H1 (cell line): Measurements from ENCODE around the gene TXK. TPM values are rescaled to one million over a fixed set of nuclear protein-coding genes. Genes with fewer than 3 reads are reported as not detected.

Experiments used
- CTCF ChIA-PET: fragments of 300-600 bp; sonication (Branson Sonifier 250); formaldehyde crosslinking; loops from one replicate; lab custom pipeline; 2021; ENCODE audit not compliant: partially characterized antibody; lab: Charles Lee
- POLR2A ChIA-PET: fragments of 300-600 bp; sonication (Branson Sonifier 250); formaldehyde crosslinking; loops from one replicate; lab custom pipeline; 2021; ENCODE audit warnings: inconsistent platforms; ENCODE audit not compliant: partially characterized antibody; lab: Charles Lee
- DNase-seq, 2 experiments: peaks; one replicate each; pipeline versions ENCODE4 v3.0.0 to v3.0.0-alpha.2; 2010 to 2022; ENCODE audit warnings: low spot score in 2 of 2, low read depth in 1 of 2, mixed read lengths in 1 of 2
- FAIRE-seq: peaks from 2 replicates; lab custom pipeline; 2011; peaks lifted over from hg19 to GRCh38; lab: Jason Lieb, UNC
- H2AFZ ChIP-seq: 2 replicates; pipeline ENCODE4 v1.8.1; 2012; ENCODE audit warnings: low read length, inconsistent platforms
- H2AK5ac ChIP-seq: 2 replicates; pipeline ENCODE4 v1.6.1; 2013; ENCODE audit warnings: low read depth, low read length
- H2BK120ac ChIP-seq: replicated peaks from 2 replicates; pipeline ENCODE3; 2013; ENCODE audit warnings: low read depth, low read length, inconsistent platforms
- H2BK12ac ChIP-seq: 2 replicates; pipeline ENCODE4 v1.6.1; 2013; ENCODE audit warnings: low read depth, low read length
- H2BK15ac ChIP-seq: 2 replicates; pipeline ENCODE4 v1.6.1; 2013; ENCODE audit warnings: low read length
- H2BK20ac ChIP-seq: 2 replicates; pipeline ENCODE4 v1.6.1; 2013; ENCODE audit warnings: low read length
- H2BK5ac ChIP-seq: 2 replicates; pipeline ENCODE4 v1.6.1; 2013; ENCODE audit warnings: low read depth, low read length
- H3K14ac ChIP-seq: 2 replicates; pipeline ENCODE4 v1.6.1; 2013; ENCODE audit warnings: inconsistent platforms; ENCODE audit not compliant: insufficient read length
- H3K18ac ChIP-seq: 2 replicates; pipeline ENCODE4 v1.6.1; 2013; ENCODE audit warnings: low read length; ENCODE audit errors: extremely low read depth
- H3K23ac ChIP-seq: 2 replicates; pipeline ENCODE4 v1.6.1; 2013; ENCODE audit warnings: inconsistent platforms; ENCODE audit not compliant: insufficient read length
- H3K23me2 ChIP-seq: 2 replicates; pipeline ENCODE4 v1.6.1; 2013; ENCODE audit warnings: low read depth, low read length
- H3K27ac ChIP-seq: 2 replicates; pipeline ENCODE4 v1.6.1; 2011; ENCODE audit warnings: low read depth, low read length, inconsistent platforms
- H3K27me3 ChIP-seq, 4 experiments: replicated peaks in 1 of 4; 1 replicate in 1 of 4; 2 replicates in 3 of 4; pipeline versions ENCODE4 v1.6.1 to v1.8.1; 2011 to 2013; ENCODE audit warnings: low read length in 3 of 4, mild to moderate bottlenecking in 3 of 4, inconsistent platforms in 2 of 4, mixed read lengths in 2 of 4, moderate library complexity in 1 of 4; ENCODE audit not compliant: control insufficient read depth in 3 of 4, insufficient read depth in 3 of 4; ENCODE audit errors: extremely low read depth in 1 of 4
- H3K36me3 ChIP-seq, 4 experiments: 2 replicates each; pipeline versions ENCODE4 v1.6.1 to v1.8.1; 2011 to 2013; ENCODE audit warnings: mild to moderate bottlenecking in 4 of 4, low read length in 3 of 4, moderate library complexity in 2 of 4, control low read depth in 1 of 4, inconsistent platforms in 1 of 4; ENCODE audit not compliant: insufficient read depth in 4 of 4, control insufficient read depth in 2 of 4
- H3K4ac ChIP-seq: replicated peaks from 2 replicates; pipeline ENCODE3; 2013; ENCODE audit warnings: low read length, low read depth, mixed read lengths, inconsistent platforms; ENCODE audit not compliant: insufficient read length
- H3K4me1 ChIP-seq, 4 experiments: replicated peaks in 1 of 4; 1 replicate in 1 of 4; 2 replicates in 3 of 4; pipeline versions ENCODE4 v1.6.1 to v1.8.1; 2011 to 2013; ENCODE audit warnings: low read length in 3 of 4, inconsistent platforms in 2 of 4, mixed read lengths in 1 of 4; ENCODE audit not compliant: insufficient read depth in 4 of 4, control insufficient read depth in 3 of 4
- H3K4me2 ChIP-seq, 2 experiments: 2 replicates each; pipeline versions ENCODE4 v1.6.1 to v1.8.1; 2011 to 2013; ENCODE audit warnings: low read depth in 2 of 2, low read length in 2 of 2, control low read depth in 1 of 2, inconsistent platforms in 1 of 2, mild to moderate bottlenecking in 1 of 2; ENCODE audit not compliant: insufficient read depth in 1 of 2
- H3K4me3 ChIP-seq, 4 experiments: fragments of 200-600, 300-600 bp in 1 of 4; sonication (generic), shearing (Covaris generic), sonication (Bioruptor Twin) in 1 of 4; 2 replicates each; pipeline versions ENCODE4 v1.5.1 to v1.8.1; 2011 to 2016; ENCODE audit warnings: low read length in 4 of 4, low read depth in 3 of 4, control low read depth in 2 of 4, inconsistent platforms in 2 of 4, mild to moderate bottlenecking in 2 of 4, mixed read lengths in 1 of 4, moderate library complexity in 1 of 4; ENCODE audit not compliant: insufficient read depth in 2 of 4; ENCODE audit errors: extremely low read depth in 1 of 4
- H3K56ac ChIP-seq: replicated peaks from 2 replicates; pipeline ENCODE3; 2013; ENCODE audit warnings: low read depth, mild to moderate bottlenecking, mixed read lengths, low read length, inconsistent platforms; ENCODE audit not compliant: insufficient read length
- H3K79me1 ChIP-seq: 2 replicates; pipeline ENCODE4 v1.6.1; 2013; ENCODE audit warnings: low read depth, low read length, control low read depth
- H3K79me2 ChIP-seq, 2 experiments: 2 replicates each; pipeline versions ENCODE4 v1.6.1 to v1.8.1; 2012 to 2013; ENCODE audit warnings: low read length in 2 of 2, mild to moderate bottlenecking in 2 of 2, inconsistent platforms in 1 of 2; ENCODE audit not compliant: insufficient read depth in 2 of 2, control insufficient read depth in 1 of 2
- H3K9ac ChIP-seq, 4 experiments: replicated peaks in 1 of 4; 1 replicate in 1 of 4; 2 replicates in 3 of 4; pipeline versions ENCODE4 v1.6.1 to v1.8.1; 2011 to 2013; ENCODE audit warnings: low read depth in 3 of 4, low read length in 3 of 4, control low read depth in 2 of 4, mild to moderate bottlenecking in 2 of 4, moderate library complexity in 2 of 4, inconsistent platforms in 1 of 4; ENCODE audit errors: extremely low read depth in 1 of 4
- H3K9me3 ChIP-seq, 2 experiments: 2 replicates each; pipeline versions ENCODE4 v1.6.1 to v1.8.1; 2012 to 2013; ENCODE audit warnings: mild to moderate bottlenecking in 2 of 2, moderate library complexity in 2 of 2, control low read depth in 1 of 2, inconsistent platforms in 1 of 2, low read depth in 1 of 2, low read length in 1 of 2, mixed read lengths in 1 of 2; ENCODE audit not compliant: insufficient read depth in 2 of 2
- H4K20me1 ChIP-seq, 2 experiments: replicated peaks in 1 of 2; 2 replicates each; pipeline versions ENCODE3 to v1.8.1; 2011 to 2013; ENCODE audit warnings: inconsistent platforms in 2 of 2, low read length in 2 of 2, mild to moderate bottlenecking in 1 of 2; ENCODE audit not compliant: insufficient read depth in 2 of 2, control insufficient read depth in 1 of 2
- H4K5ac ChIP-seq: 2 replicates; pipeline ENCODE4 v1.6.1; 2013; ENCODE audit warnings: low read length, low read depth, mixed read lengths, inconsistent platforms; ENCODE audit not compliant: insufficient read length
- H4K8ac ChIP-seq: 2 replicates; pipeline ENCODE4 v1.8.0; 2013; ENCODE audit warnings: mild to moderate bottlenecking, moderate library complexity, low read length, inconsistent platforms; ENCODE audit not compliant: insufficient read depth; ENCODE audit errors: extremely low read depth
- H4K91ac ChIP-seq: replicated peaks from 2 replicates; pipeline ENCODE3; 2013; ENCODE audit warnings: low read length, mixed read lengths, inconsistent platforms; ENCODE audit not compliant: insufficient read length
- CBX5 ChIP-seq: fragments of 300-800, 300-1000 bp; sonication (generic); IDR thresholded peaks from 2 replicates; pipeline ENCODE4 v1.7.1; 2016; ENCODE audit warnings: antibody characterized with exemption, low read length, low read depth
- GTF2F1 ChIP-seq: IDR thresholded peaks from 2 replicates; pipeline ENCODE4 v1.6.1; 2012; ENCODE audit warnings: low read depth, low read length, improper control_type of control experiment, borderline replicate concordance
- RAD21 ChIP-seq, 2 experiments: IDR thresholded peaks in 1 of 2; conservative IDR thresholded peaks in 1 of 2; 2 replicates each; pipeline ENCODE4 v1.6.1; 2011; ENCODE audit warnings: low read depth in 2 of 2, low read length in 2 of 2, improper control_type of control experiment in 1 of 2, inconsistent platforms in 1 of 2, mild to moderate bottlenecking in 1 of 2, moderate library complexity in 1 of 2
- SIRT6 ChIP-seq: IDR thresholded peaks from one replicate; pipeline ENCODE4 v1.7.1; 2012; ENCODE audit warnings: low read length, inconsistent platforms
- polyA plus RNA-seq, 7 experiments: library from polyadenylated mRNA; depleted of rRNA in 3 of 7; stranded (reverse) in 5 of 7; unstranded in 2 of 7; fragments of >200 nt in 5 of 7; fragments of 200-250 nt in 2 of 7; gene quantifications; 1 replicate in 5 of 7; 2 replicates in 1 of 7; 4 replicates in 1 of 7; pipeline versions ENCODE4 v1.2.1 to v1.2.3, GENCODE V29; 2011 to 2013; ENCODE audit warnings: missing spikeins in 2 of 7, mixed read lengths in 2 of 7
- total RNA-seq: library from RNA; stranded (reverse); fragmentation: NEBNext Ultra II Directional; extraction: Animal tissue kit (Norgen Biotek cat#: 25700); gene quantifications from 2 replicates; pipeline ENCODE4 v1.2.1, GENCODE V29; 2021

Gene TXK
- total and polyA plus RNA-seq, 2 of the 8 experiments (the other 6 are each of a cell fraction or from before 2014, with no cell fraction given): not detected

GRCh38 chr4:48033412-48033811, 100.6 kb downstream of the TXK start:
- Histone ChIP-seq H3K27me3 (no peaks in the 10 kb centered on the region), H4K5ac (no peak overlapping the region), H2AFZ (no peak overlapping the region), H2BK12ac (no peak overlapping the region), H2BK20ac (no peak overlapping the region), H3K23ac (no peak overlapping the region)
- no peak for FAIRE-seq
- no peak for TF ChIP-seq GTF2F1
- no peak for TF ChIP-seq RAD21 (IDR thresholded peaks at IDR 0.05 in 1 of 2, conservative IDR thresholded peaks at IDR 0.05 in 1 of 2; ENCODE audit: low read depth in 2 of 2, low read length in 2 of 2)
- TF ChIP-seq SIRT6: no peak
- TF ChIP-seq CBX5: no peak
- TF ChIP-seq, all 59 proteins: peak for 0
- H3K4me2 ChIP-seq: no peak overlapping the region
- no peak overlapping the region for H2BK120ac ChIP-seq
- no peak overlapping the region for H2BK5ac ChIP-seq
- H2AK5ac ChIP-seq: no peak overlapping the region
- H4K20me1 ChIP-seq: no peaks in the 10 kb centered on the region
- H3K27ac ChIP-seq: no peak overlapping the region
- CTCF ChIA-PET: interaction anchor here (0.6 to 5.9 kb wide), 27 partner anchors 9 to 228 kb away, joined by 3 to 85 read pairs (median 5); no protein-coding TSS in a partner anchor
- no peak overlapping the region for H4K8ac ChIP-seq
- no peak overlapping the region for H3K9ac ChIP-seq
- H3K4me3 ChIP-seq: no peak overlapping the region
- H3K23me2 ChIP-seq: no peaks in the 10 kb centered on the region
- no peaks in the 10 kb centered on the region for H3K79me2 ChIP-seq
- no peak overlapping the region for H3K14ac ChIP-seq
- no peak overlapping the region for H3K4ac ChIP-seq
- POLR2A ChIA-PET: no interaction called here
- no peaks in the 10 kb centered on the region for H3K9me3 ChIP-seq
- no peak overlapping the region for H3K18ac ChIP-seq
- no peak overlapping the region for H3K56ac ChIP-seq
- H3K36me3 ChIP-seq: peaks cover 0 to 3% (median 0%) of the 10 kb centered on the region in 4 experiments; a peak in 1 of 8 replicates
- H3K4me1 ChIP-seq: peaks cover 0 to 11% (median 0%) of the 10 kb centered on the region in 4 experiments; a peak in 4 of 7 replicates
- H4K91ac ChIP-seq: no peak overlapping the region
- DNase-seq: no peak
- H2BK15ac ChIP-seq: no peak overlapping the region
- no peaks in the 10 kb centered on the region for H3K79me1 ChIP-seq
